Activated B cell treated with CpG ODN at 0.5 μM for 24 hours (primary cell): ENCODE results near the gene STAT6. TPM values are rescaled to one million over a fixed set of nuclear protein-coding genes. Genes with fewer than 3 reads are reported as not detected.

Experiments
- ATAC-seq: fragments of 200-7000 bp; cut with Tn5 transposase; one replicate; pipeline ENCODE4 v1.10.0; 2021; ENCODE audit warnings: low read depth, mild to moderate bottlenecking, moderate library complexity
- CTCF ChIA-PET: fragments of 350-600 bp; sonication (Branson Sonifier 250); formaldehyde crosslinking; loops from one replicate; lab custom pipeline; 2021; ENCODE audit warnings: antibody characterized with exemption; lab: Charles Lee
- POLR2A ChIA-PET: fragments of 350-600 bp; sonication (Branson Sonifier 250); formaldehyde crosslinking; loops from one replicate; lab custom pipeline; 2021; ENCODE audit warnings: antibody characterized with exemption; lab: Charles Lee
- DNase-seq: peaks from one replicate; pipeline ENCODE4 v3.0.0; 2022
- H3K27ac Mint-ChIP-seq: one replicate; pipeline ENCODE4 v1.8.0; 2020; ENCODE audit warnings: mixed read lengths
- H3K27me3 Mint-ChIP-seq: one replicate; pipeline ENCODE4 v1.8.0; 2021; ENCODE audit warnings: mixed read lengths
- H3K36me3 Mint-ChIP-seq: one replicate; pipeline ENCODE4 v1.8.0; 2021; ENCODE audit warnings: low read depth, mixed read lengths
- H3K4me1 Mint-ChIP-seq: one replicate; pipeline ENCODE4 v1.8.0; 2021; ENCODE audit warnings: mixed read lengths
- H3K4me3 Mint-ChIP-seq: one replicate; pipeline ENCODE4 v1.8.0; 2020; ENCODE audit warnings: mild to moderate bottlenecking, mixed read lengths
- H3K9me3 Mint-ChIP-seq: one replicate; pipeline ENCODE4 v1.8.0; 2020; ENCODE audit warnings: mixed read lengths
- intact Hi-C: fragments of 100-400 bp; cut with micrococcal nuclease; formaldehyde crosslinking; loops from one replicate; pipeline ENCODE4 v1.15.1; 2024
- total RNA-seq: library from RNA; stranded (reverse); gene quantifications from 2 replicates; pipeline ENCODE4 v1.2.3, GENCODE V29; 2022
- TF ChIP-seq, protein P1 (sequence below): fragments of 200-600 bp; IDR thresholded peaks from one replicate; pipeline ENCODE4 v1.8.0; 2022; ENCODE audit warnings: antibody characterized with exemption, mild to moderate bottlenecking

STAT6 gene
- total RNA-seq, 1 donor from 2014 or later = 745 TPM

DNA sequence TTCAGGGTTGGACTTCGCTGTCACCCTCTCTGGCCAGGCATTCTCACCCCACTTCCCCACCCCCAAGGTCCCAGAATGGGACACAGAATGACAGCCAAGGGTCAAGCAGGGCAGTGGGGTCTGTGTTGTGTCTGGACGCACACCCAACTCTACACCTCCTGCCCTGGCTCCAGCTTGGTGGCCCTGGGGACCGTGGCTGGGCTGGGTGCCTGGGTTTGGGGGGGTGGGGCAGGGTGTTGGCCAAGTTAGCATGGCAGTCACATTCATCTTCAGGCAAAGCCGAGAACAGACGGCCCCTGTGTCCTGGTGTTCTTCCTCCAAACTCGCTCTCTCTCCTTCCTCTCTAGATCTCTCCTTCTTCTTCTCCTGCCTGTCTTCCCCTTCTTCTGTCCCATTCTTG, 22.8 kb upstream of the STAT6 start:
- Mint-ChIP-seq H3K27me3 (peaks cover 6% of the 10 kb centered on the region), H3K9me3 (no peaks in the 10 kb centered on the region), H3K4me1 (peaks cover 8% of the 10 kb centered on the region), H3K4me3 (no peak overlapping the region), H3K27ac (no peak overlapping the region), H3K36me3 (no peaks in the 10 kb centered on the region)
- intact Hi-C loops = no loop called here
- TF ChIP-seq, protein P1, sequence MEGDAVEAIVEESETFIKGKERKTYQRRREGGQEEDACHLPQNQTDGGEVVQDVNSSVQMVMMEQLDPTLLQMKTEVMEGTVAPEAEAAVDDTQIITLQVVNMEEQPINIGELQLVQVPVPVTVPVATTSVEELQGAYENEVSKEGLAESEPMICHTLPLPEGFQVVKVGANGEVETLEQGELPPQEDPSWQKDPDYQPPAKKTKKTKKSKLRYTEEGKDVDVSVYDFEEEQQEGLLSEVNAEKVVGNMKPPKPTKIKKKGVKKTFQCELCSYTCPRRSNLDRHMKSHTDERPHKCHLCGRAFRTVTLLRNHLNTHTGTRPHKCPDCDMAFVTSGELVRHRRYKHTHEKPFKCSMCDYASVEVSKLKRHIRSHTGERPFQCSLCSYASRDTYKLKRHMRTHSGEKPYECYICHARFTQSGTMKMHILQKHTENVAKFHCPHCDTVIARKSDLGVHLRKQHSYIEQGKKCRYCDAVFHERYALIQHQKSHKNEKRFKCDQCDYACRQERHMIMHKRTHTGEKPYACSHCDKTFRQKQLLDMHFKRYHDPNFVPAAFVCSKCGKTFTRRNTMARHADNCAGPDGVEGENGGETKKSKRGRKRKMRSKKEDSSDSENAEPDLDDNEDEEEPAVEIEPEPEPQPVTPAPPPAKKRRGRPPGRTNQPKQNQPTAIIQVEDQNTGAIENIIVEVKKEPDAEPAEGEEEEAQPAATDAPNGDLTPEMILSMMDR = no peak
- ChIA-PET POLR2A (no interaction called here), CTCF (interaction anchor here (1.0 kb wide), 1 partner anchor 50 kb away, joined by 3 read pairs; no protein-coding TSS in a partner anchor)
- no peak for ATAC-seq
- no peak for DNase-seq

DNA sequence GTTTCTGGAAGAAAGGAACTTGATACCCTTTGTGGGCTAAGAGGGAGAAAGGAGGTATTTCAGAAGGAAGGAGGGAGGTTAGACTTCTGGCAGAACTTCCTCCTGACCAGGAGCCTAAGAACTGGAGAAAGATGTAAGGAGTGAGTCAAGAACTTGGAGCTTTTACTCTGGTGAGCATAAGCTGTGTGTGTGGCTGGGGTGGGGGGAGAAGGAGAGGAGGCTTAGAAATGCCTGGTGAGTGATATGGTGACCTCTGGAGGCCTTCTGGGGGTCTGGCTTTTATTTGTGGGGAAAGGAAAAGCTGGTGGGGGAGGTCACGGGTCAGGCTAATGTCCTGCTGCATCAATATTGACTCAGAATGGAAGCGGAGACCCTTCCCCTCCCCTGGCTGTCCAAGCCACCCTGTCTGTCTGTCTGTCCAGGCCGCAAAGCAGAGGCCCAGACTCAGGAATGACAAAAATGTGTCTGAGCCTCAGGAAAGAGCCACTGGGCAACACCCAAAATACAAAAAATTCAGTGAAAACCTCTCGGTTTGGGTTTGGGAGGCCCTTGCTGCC, 21.9 kb upstream of the STAT6 start:
- DNase-seq = no peak
- TF ChIP-seq, protein P1 = no peak
- CTCF ChIA-PET = interaction anchor here (0.6 to 1.0 kb wide), 3 partner anchors 50 to 100 kb away, joined by 3 to 7 read pairs (median 3); no protein-coding TSS in a partner anchor
- Mint-ChIP-seq H3K4me1 (peaks cover 8% of the 10 kb centered on the region), H3K36me3 (no peaks in the 10 kb centered on the region), H3K27me3 (peaks cover 6% of the 10 kb centered on the region), H3K4me3 (no peak overlapping the region), H3K27ac (no peak overlapping the region), H3K9me3 (no peaks in the 10 kb centered on the region)
- POLR2A ChIA-PET = no interaction called here
- ATAC-seq = no peak
- intact Hi-C loops = no loop called here

DNA sequence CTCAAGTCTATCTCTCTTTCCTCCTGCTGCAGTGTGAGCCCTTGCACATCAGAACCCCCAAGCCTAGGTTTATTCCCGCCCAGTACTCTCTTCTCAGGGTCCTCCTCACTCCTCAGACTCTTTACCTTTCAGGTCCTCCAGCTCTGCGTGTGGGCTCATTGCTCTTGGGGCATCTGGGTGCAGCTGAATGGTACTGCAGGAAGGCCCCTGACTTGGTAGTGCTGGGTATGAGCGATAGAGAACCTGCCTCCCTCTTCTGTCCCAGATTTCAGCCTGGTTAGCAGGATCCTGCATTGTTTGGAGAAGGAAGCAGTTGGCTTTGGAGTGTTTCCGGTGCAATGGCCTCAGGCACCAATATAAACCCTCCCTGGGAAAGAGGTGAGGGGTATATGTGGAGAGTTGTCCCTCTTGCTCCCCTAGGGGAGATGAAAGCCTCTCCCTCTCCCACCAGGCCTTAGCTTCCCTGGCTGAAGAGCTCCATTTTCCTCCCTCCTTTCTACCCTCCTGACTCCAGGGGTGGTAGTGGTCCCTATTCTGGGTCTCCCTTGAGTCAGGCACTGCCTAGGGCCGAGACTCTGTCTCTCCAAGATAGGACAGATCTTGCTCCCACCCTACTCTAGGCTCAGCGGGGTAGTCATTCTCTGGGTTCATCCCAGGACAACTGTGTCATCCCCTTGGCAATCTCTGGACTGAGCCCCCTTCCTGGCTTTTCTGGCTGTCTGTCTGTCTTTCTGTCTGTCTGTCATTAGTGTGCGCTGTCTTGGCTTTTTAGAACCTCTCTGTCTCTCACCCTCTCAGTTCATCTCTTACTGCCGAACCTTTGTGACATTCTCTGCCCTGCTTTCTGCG, 21.0 kb upstream of the STAT6 start:
- Mint-ChIP-seq H3K4me3 (no peak overlapping the region), H3K36me3 (no peaks in the 10 kb centered on the region), H3K9me3 (no peaks in the 10 kb centered on the region), H3K27ac (peak overlapping the region; percentile 2), H3K4me1 (peaks cover 11% of the 10 kb centered on the region), H3K27me3 (peaks cover 6% of the 10 kb centered on the region)
- DNase-seq = no peak
- TF ChIP-seq, protein P1 = no peak
- CTCF ChIA-PET = no interaction called here
- intact Hi-C loops = no loop called here
- POLR2A ChIA-PET = no interaction called here
- ATAC-seq = no peak

DNA sequence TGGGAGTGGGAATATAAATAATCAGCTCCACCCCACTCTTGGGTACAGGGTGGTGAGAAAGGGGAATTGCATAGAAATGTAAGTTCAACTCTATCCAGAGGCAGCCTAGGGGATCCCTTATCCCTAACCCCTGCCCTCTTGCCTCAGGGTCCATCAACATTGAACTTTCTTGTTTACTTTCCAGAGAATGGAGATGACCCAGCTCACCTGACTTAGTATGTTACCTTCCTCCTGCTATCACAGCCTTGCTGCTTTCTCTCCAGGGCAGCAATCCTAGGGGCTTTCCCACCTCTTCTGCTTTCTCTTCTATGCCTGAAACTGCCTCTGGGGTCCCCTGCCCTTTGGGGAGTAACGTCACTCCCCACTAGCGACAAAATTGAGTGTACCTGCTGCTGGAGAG, 19.8 kb upstream of the STAT6 start:
- no peak overlapping the region for H3K27ac Mint-ChIP-seq
- ATAC-seq (no peak), DNase-seq (no peak)
- intact Hi-C loops = no loop called here
- H3K4me3 Mint-ChIP-seq = no peak overlapping the region
- H3K36me3 Mint-ChIP-seq = no peaks in the 10 kb centered on the region
- H3K27me3 Mint-ChIP-seq = peaks cover 6% of the 10 kb centered on the region
- no peaks in the 10 kb centered on the region for H3K9me3 Mint-ChIP-seq
- TF ChIP-seq, protein P1 = no peak
- ChIA-PET POLR2A (no interaction called here), CTCF (interaction anchor here (1.0 kb wide), 1 partner anchor 19 kb away, joined by 3 read pairs; the partner anchor contains the start of gene STAT6)
- H3K4me1 Mint-ChIP-seq = peaks cover 13% of the 10 kb centered on the region

DNA sequence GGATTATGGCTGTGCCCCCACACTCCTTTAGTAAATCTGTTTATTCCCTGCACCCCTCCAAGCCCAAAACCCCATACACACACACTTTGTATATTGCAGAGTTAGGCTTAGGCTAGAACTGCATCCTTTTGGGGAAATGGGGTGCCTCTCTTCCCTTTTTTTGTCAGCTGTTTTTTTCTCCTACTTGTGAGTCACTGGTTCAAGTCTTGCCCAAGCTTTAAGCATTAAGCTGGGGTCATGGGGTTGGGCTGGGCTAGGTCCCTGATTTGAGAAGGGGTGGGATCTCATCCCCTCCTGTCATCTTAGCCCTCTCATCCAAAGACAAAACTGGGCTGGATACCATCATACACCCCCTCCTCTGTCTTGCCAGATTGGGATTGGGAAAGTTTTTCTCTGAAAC, 18.7 kb upstream of the STAT6 start:
- peak overlapping the region; percentile 61 for H3K4me3 Mint-ChIP-seq
- no peak overlapping the region for H3K27ac Mint-ChIP-seq
- ATAC-seq = no peak
- ChIA-PET POLR2A (interaction anchor here (0.6 kb wide), 1 partner anchor 65 kb away, joined by 3 read pairs; no protein-coding TSS in a partner anchor), CTCF (interaction anchor here (0.6 kb wide), 1 partner anchor 51 kb away, joined by 3 read pairs; no protein-coding TSS in a partner anchor)
- no peaks in the 10 kb centered on the region for H3K36me3 Mint-ChIP-seq
- intact Hi-C loops = loop anchor here (10.0 kb wide), 1 partner anchor 325 kb away; the partner anchor contains the start of genes GLI1 and INHBE
- no peak for DNase-seq
- H3K9me3 Mint-ChIP-seq = no peaks in the 10 kb centered on the region
- H3K4me1 Mint-ChIP-seq = peaks cover 13% of the 10 kb centered on the region
- H3K27me3 Mint-ChIP-seq = peaks cover 6% of the 10 kb centered on the region
- TF ChIP-seq, protein P1 = no peak
